Endothelial cell of umbilical vein (primary cell): ENCODE data around the gene MUC13.

ENCODE experiments used
- EZH2 ChIP-seq: IDR thresholded peaks from 2 replicates; pipeline ENCODE4 v1.6.1; 2012; ENCODE audit warnings: borderline replicate concordance, low read depth, mild to moderate bottlenecking, moderate library complexity, low read length, inconsistent platforms; ENCODE audit not compliant: severe bottlenecking
- MYC ChIP-seq: IDR thresholded peaks from one replicate; pipeline ENCODE4 v1.6.1; 2011; ENCODE audit warnings: mild to moderate bottlenecking, low read depth, low read length
- POLR2A ChIP-seq: IDR thresholded peaks from 2 replicates; pipeline ENCODE4 v1.6.1; 2012; ENCODE audit warnings: low read depth, mild to moderate bottlenecking, control low read depth, low read length
- POLR2AphosphoS5 ChIP-seq: IDR thresholded peaks from 2 replicates; pipeline ENCODE4 v1.6.1; 2012; ENCODE audit warnings: low read depth, mild to moderate bottlenecking, control low read depth, low read length, moderate library complexity; ENCODE audit not compliant: insufficient read depth
- TF ChIP-seq, protein P1 (sequence below), 2 donors: IDR thresholded peaks; 1 replicate in 1 of 2; 2 replicates in 1 of 2; pipeline ENCODE4 v1.5.1; 2011; ENCODE audit warnings: low read length in 2 of 2, mild to moderate bottlenecking in 2 of 2, moderate library complexity in 2 of 2, control low read depth in 1 of 2, inconsistent platforms in 1 of 2, low read depth in 1 of 2; ENCODE audit not compliant: insufficient read depth in 1 of 2; ENCODE audit errors: extremely low read depth in 1 of 2
- TF ChIP-seq, protein P2 (sequence below): IDR thresholded peaks from 2 replicates; pipeline ENCODE4 v1.6.1; 2011; ENCODE audit not compliant: insufficient read depth, insufficient read length

DNA sequence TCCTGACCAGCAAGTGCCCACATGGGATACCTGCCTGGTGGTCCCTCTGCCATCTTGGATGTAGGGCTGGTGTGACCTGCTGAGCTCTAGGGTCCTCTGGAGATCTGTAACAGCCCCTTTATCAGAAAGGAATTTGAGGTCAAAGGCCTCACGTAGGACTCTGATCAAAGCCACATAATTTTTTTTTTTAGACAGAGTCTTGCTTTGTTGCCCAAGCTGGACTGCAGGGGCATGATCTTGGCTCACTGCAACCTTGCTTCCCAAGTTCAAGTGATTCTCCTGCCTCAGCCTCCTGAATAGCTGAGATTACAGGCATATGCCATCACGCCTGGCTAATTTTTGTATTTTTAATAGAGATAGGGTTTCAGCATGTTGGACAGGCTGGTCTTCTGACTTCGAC is 56.9 kb downstream of the MUC13 start:
- TF ChIP-seq, protein P1, sequence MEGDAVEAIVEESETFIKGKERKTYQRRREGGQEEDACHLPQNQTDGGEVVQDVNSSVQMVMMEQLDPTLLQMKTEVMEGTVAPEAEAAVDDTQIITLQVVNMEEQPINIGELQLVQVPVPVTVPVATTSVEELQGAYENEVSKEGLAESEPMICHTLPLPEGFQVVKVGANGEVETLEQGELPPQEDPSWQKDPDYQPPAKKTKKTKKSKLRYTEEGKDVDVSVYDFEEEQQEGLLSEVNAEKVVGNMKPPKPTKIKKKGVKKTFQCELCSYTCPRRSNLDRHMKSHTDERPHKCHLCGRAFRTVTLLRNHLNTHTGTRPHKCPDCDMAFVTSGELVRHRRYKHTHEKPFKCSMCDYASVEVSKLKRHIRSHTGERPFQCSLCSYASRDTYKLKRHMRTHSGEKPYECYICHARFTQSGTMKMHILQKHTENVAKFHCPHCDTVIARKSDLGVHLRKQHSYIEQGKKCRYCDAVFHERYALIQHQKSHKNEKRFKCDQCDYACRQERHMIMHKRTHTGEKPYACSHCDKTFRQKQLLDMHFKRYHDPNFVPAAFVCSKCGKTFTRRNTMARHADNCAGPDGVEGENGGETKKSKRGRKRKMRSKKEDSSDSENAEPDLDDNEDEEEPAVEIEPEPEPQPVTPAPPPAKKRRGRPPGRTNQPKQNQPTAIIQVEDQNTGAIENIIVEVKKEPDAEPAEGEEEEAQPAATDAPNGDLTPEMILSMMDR (IDR thresholded peaks at IDR 0.05; ENCODE audit: extremely low read depth in 1 of 2, insufficient read depth in 1 of 2, low read depth in 1 of 2, low read length in 2 of 2): no peak
- no peak for TF ChIP-seq POLR2A
- TF ChIP-seq, protein P2, sequence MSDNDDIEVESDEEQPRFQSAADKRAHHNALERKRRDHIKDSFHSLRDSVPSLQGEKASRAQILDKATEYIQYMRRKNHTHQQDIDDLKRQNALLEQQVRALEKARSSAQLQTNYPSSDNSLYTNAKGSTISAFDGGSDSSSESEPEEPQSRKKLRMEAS: no peak
- no peak for TF ChIP-seq EZH2
- TF ChIP-seq MYC: no peak
- no peak for TF ChIP-seq POLR2AphosphoS5
